GM19328 (cell line): ENCODE data around the gene INPP4B.
"Not testable (repeated sequence)": the region's sequence is repeated elsewhere in the genome, so short reads cannot be mapped to it uniquely, and the experiment has no call there.

Source experiments
- ATAC-seq: cut with Tn5 transposase; IDR thresholded peaks from one replicate; pipeline ENCODE4 v1.9.1; 2021; ENCODE audit warnings: mild to moderate bottlenecking, moderate library complexity; ENCODE audit not compliant: unreplicated experiment

The INPP4B gene

GRCh38 chr4:142826503-142827241, 19.4 kb downstream of the INPP4B start:
- no peak for ATAC-seq

- no peak for ATAC-seq
Measured at GRCh38 chr4:142824368-142824767, 21.7 kb downstream of the INPP4B start.

GRCh38 chr4:142823796-142824195, 22.3 kb downstream of the INPP4B start:
- ATAC-seq: no peak

DNA sequence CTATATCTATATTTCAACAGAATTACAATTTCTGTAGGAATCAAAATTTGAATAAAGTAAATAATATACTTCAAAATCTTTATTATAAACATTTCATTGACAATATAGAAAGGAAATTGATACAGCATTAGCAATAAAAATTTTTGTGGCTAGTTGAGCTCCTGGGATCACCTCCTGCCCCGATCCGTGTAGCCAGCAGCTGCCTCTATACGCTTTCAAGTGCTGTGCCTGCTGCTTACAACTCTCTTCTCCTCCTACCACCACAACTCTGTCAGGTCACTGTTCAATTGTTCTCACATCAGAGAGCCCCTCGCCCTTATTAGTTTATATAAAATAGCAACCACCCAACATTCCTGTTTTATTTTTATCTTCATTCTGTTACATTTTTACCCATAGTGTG, 27.6 kb downstream of the INPP4B start:
- ATAC-seq: no peak

DNA sequence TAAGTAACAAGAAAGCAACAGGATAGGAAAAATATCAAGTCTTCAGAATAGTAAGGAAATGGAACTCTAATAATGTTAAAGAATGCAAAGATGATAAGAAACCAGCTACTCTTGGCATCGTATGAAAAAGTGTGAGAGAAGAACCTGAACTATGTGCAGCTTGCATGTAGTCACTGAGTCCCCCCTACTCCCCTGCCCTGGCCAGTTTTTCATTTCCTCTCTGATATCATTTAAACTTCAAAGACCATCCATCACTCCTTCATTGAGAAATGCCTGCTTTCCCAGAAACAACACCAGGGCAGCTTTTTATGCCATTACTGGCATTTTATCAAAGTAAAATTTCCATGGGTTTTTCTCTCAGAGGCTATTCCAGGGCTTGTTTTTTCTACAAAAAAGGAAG, 28.1 kb downstream of the INPP4B start:
- no peak for ATAC-seq

DNA sequence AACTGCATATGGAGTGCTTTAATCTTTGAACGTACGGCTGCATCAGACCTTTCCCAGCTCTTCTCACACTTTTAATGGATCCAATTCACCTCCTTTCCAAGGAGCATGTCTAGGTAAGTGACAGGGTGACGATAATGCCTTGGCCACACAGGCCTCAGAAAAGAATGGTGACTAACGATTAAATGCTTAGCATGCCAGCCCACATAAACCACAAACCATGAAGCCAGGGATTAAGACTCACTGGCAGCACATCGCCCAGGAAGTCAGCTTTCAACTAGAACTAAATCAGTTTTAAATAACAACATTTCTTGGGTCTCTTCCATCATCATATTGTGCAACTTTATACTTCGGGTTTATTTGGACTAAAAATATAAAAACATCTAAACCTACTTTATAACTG, 28.7 kb downstream of the INPP4B start:
- ATAC-seq: no peak

- no peak for ATAC-seq
Measured at GRCh38 chr4:142815834-142816233, 30.3 kb downstream of the INPP4B start.

- no peak for ATAC-seq
Measured at GRCh38 chr4:142813388-142813787, 32.7 kb downstream of the INPP4B start.

- no peak for ATAC-seq
Measured at GRCh38 chr4:142812091-142812490, 34.0 kb downstream of the INPP4B start.

DNA sequence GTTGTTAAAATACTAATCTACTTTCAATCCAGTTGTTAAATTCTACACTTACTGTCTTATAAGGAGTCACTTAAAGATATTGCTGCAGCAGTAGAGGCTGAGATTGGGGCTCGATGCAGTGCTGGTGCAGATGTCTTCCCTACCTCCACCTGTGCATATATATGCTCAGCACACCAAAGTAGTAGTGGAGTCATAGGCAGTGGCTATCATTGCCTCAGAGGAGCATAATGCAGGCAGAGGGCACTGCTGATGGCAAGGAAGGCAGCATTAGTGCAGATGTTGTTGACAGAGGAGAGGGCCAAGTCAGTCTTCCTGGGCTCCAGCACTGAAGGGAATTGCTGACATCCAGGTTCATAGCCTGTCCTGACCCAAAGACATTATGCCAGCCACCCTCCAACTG, 35.1 kb downstream of the INPP4B start:
- no peak for ATAC-seq

DNA sequence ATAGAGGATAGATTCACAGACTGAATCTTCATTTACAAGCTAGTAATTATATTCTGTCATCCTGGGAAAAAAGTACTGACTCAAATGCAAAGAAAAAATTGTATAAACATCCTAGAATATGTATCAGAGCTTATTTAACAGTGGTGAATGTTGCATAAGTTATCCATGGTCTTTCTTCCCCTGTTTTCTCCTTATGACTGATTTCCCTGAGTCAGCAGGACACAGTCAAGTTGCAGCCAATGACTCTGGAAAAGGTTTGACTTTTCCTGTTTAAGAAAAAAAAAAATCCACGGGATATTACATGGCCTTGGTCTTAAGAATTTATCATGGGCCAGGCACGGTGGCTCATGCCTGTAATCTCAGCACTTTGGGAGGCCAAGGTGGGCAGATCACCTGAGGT, 36.5 kb downstream of the INPP4B start:
- ATAC-seq: no peak

DNA sequence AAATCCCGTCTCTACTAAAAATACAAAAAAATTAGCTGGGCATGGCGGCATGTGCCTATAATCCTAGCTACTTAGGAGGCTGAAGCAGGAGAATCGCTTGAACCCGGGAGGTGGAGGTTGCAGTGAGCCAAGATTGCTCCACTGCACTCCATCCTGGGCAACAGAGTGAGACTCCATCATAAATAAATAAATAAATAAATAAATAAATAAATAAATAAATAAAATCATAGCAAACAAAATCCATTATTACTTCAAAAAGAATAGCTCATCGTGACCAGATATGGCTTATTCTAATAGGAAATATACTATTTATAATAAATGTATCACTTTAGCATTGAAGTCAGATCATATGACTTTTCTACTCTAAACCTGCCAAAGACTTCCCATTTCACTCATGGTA, 42.2 kb downstream of the INPP4B start:
- not testable (repeated sequence) for ATAC-seq

DNA sequence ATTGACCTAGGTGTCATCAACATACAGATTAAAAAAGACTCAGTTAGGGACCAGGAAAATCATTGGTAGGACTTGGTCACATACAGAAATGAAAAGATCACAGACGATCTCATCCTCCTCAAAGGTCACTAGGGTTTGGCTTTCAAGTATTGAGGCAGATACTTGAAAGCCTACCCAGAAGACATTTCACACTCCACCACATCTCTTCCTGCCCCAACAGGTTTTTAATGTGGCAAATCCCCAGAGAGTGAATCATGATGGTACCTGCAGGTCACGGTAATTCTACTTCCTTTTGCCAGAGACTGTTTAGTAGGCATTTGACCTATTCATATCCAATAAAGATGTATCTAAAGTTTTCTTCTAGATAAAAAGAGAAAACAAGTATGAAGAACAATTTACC, 44.1 kb downstream of the INPP4B start:
- ATAC-seq: no peak

DNA sequence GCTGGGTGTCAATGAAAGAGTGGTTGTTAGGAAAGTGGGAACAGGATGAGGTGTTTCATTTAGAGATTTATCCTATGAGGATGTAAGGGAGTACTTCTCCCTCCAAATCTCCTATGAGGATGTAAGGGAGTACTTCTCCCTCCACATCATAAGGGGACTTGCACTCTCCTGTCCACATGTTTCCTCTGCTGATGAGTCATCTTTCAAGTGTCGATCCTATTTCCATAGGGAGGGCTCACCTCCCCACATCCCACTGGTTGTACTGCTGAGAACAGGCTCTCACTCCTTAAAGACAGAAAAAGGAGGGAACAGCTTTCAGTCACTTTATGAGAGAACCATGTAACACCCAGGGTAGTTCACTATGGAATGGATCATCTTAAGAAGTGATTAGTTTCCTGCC, 65.0 kb downstream of the INPP4B start:
- ATAC-seq: no peak

- no peak for ATAC-seq
Measured at GRCh38 chr4:142778900-142779299, 67.2 kb downstream of the INPP4B start.

DNA sequence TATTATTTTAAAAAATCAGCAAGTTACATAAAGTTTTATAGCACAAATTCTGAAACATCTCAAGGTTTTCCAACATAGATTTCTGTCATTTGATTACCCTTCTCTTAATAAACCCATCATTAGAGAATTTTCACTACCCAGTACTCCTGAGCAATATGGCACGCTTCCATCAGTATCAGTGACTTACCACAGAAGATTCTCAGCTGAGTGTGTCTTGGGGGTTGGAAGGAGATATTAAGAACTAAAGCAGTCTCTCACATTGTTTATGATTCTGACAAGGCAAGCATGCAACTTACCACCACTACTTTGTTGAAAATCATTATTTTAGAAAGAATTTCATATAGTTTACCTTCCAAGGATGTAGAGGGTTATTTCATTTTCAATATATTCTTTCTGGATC, 67.7 kb downstream of the INPP4B start:
- ATAC-seq: no peak

DNA sequence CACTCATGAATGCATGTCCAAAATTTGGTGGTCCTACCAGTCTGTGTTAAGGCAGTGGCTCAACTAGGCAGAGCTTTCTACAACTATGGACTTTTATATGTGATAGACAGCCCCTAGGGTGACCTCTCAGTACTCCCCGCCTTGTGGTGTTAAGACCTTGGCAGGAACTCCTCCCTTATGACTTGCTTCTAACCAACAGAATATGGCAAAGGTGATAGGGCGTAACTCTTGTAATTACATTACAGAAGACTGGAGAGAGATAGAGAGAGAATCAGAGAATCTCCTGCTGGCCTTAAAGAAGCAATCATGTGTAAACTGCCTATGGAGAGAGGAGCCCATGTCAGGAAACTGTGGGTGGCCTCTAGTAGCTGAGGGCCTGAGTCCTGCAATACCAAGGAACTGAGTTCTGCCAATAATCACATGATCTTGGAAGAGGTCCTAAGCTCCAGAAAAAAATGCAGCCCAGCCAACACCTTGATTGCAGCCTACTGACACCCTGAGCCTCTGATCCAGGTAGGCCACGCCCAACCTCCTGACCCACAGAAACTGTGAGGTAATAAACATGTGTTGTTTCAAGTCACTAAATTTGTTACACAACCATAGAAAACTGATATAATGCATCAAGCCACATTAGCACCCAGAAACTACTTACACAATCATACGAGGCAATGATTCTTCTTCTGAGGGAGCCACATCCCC, 68.9 kb downstream of the INPP4B start:
- ATAC-seq: no peak

- no peak for ATAC-seq
Measured at GRCh38 chr4:142776026-142776425, 70.1 kb downstream of the INPP4B start.

GRCh38 chr4:142773505-142773904, 72.6 kb downstream of the INPP4B start:
- ATAC-seq: no peak

DNA sequence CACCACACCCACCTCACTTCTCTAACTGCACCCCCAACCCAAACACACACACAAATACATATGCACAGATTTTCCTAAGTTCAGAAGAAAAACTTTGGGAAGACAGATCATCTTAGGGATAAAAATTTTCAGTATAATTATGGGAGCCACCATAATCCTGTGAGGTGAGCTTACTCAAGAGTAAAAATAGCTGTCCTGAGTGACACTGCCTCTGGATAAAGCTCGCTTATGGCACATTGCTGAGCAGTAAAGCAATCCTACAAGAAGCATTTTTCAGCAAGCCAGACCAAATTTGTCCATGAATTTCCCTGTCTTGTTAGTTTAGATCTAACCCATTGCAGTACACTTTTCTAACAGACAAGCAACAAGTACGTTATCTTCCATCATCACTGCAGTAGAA, 83.8 kb downstream of the INPP4B start:
- ATAC-seq: no peak

DNA sequence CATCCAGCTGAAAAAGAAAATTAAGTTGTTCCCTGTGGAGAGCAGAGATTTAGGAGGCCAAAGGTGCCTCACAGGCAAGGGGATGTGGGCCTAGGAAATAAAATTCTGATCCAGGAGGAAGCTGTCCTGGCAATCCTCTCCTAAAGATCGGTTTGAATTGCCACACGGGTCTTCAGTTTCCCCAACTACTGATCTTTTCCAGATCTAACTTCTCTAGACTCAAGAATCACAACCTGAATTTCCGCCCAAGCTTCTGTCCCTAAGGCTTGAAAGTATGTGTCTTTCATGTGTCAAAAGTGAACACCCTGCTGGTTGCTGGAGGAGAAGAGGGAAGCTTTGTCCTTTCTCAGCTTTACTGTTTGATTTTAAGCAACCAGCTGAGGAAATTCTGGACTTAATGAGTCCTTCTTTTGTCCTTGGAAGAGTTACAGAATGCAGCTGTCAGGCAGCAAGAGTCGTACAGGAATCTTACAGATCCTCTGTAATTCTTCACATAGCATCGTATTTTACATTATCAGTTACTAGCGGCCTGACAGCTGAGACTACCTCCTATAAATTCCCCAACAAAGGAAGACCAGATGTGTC, 93.8 kb downstream of the INPP4B start:
- no peak for ATAC-seq

- no peak for ATAC-seq
Measured at GRCh38 chr4:142743121-142743825, 102.8 kb downstream of the INPP4B start.
